Measurements from ENCODE around the gene DTNBP1. TPM values are rescaled to one million over a fixed set of nuclear protein-coding genes. Genes with fewer than 3 reads are reported as not detected.

The DTNBP1 gene
- polyA plus RNA-seq, 12 donors: 13.6 to 21.7 (median 17.4) TPM; not detected in 1

DNA sequence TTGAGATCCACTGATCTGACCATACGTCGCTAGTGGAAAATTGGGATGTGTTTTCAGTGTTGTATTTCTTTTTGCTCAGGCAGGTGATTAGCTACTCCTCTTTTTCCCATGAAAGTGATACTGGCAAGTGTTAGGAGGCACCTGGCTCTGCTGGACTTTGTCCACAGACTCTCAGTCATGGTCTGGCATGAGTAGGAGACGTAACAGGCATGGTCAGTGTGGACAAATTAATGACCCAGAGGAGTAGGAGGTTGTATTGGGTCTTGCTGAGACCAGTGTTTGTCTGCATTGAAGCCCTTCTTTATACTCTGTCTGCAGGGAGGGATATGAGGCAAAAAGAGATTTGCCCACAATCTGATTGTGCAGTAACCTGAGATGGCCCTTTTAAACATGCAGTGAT, 178.7 kb downstream of the DTNBP1 start:
- no peak for DNase-seq

DNA sequence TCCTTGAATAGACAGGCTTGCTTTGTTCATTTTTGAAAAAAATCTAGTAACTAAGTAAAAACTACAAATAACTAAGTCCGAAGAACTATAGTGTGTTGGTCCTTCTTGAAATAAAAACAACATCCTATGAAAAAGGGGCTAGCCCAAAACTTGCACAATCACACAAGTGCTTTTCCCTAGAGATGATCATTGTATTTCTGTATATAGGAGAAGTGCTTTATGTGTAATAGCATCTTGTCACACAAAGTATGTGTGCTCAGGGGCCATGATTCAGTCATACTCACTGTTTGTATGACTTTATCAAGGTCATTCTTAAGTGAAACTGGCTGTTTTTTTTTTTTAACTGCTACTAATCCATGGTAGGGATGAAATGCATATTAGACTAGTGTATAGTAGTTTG, 179.8 kb downstream of the DTNBP1 start:
- DNase-seq: no peak

DNA sequence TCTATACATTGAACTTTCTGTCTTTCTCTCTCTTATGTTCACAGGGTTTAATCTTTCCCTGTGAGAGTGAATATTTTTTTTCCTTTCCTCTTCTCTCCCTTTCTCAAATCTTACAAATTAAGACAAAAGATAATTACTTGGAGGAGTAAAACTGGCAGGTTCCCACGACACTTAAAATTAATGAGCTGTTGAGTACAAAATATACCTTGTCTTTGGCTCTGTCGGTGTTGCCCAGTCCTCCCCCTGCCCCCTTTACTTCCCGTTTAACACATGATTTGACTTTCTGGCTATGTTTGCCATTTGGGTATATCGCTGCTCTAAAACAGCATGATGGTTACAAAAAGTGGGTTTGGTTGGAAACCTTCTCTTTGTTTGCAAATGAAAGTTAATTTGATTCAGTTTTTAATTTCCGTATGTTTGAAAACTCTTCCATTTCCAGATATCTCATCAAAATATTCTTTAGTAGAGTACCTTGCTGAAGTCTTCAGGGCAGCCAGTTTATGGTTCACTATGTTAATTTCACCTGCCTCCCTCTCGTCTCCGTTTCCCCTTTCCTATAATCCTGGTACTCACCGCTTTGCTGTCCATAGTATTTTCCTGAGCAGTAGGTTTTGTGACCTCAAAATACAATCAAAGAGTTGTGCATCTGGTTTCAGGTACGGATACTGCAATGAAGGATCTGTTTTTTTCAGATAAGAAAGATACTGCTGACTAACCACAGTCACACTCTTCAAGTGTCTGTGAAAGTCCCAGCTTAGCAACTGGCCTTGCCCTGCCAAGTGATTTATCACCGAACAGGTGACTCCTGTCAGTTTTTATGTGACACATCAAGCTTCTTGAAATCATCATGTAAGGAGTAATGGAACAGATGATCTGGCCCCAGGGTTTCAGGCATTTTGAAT, 181.2 kb downstream of the DTNBP1 start:
- no peak for DNase-seq

DNA sequence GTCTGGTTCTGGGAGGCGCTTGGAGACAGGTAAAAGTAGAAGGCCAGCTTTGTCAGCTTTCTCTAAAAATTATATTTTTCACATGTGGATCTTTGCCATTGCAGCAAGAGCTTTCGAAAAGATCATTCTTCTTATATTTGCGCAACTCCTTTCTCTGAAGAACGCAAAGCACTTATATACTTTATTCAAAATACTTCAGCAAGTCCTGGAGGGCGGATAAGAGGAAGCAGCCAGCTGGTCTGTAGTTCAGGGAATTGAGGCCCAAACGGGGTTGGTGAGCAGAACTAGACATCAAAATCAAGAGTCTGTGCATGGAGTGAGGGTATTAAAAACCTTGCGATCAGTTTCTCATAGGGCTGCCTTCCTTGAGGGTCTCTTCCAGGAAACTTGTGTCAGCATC, 182.3 kb downstream of the DTNBP1 start:
- no peak for DNase-seq

DNA sequence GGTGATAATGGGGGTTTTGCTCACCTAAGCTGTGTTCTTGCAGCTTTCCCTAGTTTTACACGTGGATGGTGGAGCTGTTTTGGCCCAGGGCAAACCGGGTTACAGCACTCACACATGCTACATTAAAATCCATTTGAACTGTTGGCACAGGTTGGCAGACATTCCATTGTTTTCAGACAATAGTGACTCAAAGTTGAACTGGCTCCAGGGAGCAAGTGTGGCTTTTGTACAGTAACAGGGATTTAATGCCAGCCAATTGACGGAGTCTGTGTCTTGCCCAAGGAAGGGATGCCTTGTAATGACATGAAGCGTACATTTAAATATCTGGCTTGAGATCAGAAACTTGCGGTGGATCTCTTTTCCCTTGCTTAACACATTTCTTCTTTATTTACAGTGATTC, 183.1 kb downstream of the DTNBP1 start:
- no peak for DNase-seq

DNA sequence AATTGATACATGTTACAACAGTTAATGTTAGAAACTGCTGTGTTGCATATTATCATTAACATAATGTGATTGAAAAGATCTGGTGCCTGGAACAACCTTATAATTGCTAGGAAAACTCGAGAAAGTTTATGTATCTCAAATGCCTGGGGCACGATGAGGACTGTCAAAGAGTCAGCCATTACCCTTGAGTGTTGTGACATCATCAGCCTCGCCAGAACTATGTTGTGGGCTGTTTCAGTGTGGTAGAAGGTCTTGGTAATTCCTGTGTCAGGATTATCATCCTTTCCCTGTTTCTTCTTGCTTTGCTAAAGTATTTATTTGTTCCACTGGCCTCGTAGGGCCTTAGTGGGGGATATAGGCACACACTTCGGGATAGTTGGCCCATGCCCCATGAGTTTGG, 185.1 kb downstream of the DTNBP1 start:
- no peak for DNase-seq

DNA sequence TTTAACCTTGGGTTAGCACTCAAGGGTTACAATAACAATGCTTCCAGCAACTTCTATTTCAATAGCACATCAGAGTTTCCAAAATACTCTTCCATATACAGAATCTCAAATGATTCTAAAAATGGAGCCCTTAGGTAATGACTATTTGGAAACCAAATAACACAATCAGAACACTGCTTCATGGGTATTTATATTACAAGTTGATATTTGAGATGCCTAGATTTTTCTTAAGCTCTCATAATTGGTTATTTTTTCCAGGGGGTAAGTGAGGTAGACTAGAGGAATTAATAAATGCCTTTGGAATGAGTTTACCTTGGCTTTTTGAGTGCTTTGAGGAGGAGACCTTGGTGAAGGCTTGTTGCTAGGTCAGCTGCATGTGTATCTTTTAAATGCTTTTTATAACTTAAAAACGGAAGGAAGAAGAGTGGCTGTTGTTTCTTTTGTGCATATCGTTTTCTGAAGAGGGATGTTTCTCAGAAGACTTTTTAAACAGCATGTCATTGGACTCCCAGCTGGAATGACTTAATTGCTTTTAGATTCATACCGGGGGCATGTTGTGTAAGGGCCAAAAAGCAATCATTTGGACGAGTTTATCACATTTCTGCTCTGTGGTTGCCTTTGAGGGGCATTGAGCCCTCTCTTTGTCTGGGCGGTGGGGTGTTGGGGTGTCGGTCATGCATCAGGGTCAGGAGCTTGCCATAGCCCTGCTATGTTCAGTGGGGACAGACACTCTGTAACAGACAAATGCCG, 186.0 kb downstream of the DTNBP1 start:
- no peak for DNase-seq

DNA sequence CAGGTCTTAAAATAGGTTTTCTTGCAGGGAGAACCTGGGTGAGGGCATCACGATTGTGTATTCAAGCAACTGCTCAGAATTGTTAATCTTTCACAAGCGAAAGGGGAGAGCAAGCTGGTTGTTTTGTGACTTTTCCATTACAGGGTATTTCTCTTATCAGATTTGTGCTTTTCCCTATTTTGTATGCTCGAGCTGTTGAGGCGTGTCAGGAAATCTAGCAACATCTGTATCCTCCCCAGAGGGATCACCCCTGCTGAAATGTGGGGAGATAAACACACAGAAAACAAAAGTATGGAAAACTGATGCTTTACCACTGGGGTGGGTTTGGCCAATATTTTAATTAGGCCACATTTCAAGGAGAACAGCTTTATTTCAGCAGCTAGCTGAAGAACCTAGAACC, 187.0 kb downstream of the DTNBP1 start:
- DNase-seq: no peak

DNA sequence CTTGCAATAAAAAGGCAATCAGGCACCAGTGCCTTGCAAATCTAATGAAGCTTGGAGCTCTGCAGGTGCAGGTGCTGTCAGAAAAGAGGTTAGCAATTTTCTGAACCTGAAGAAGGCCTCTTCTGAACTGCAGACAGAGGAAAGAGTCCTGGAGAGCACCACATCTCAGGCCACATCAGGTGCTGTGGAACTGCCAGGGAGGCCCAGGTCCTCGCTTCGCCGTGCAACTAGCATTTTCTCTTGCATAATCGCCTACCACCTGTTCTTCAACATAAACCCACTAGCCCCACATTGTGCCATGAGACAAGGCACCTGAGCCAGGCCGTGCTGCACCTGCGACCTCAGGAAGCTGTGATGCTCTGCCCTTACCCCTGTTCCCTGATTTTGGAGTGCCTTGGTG, 187.6 kb downstream of the DTNBP1 start:
- DNase-seq: no peak

DNA sequence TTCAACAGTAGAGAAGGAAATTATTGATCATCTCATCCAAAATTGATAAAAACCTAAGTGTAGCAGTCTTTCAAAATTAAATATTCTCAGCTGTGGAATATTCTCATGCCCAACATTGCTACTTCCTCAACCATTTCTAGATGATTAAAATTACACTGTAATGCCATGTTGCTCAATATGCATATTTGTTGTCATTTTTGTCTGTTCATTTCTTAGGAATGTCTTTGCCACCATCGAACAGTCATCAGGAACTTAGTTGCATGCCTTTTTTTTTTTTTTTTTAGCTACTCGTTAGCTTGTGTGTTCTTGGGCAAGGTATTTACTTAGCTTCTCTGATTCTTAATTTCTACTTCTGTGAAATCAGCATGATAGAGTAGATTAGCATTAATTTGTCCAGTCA, 188.6 kb downstream of the DTNBP1 start:
- no peak for DNase-seq

DNA sequence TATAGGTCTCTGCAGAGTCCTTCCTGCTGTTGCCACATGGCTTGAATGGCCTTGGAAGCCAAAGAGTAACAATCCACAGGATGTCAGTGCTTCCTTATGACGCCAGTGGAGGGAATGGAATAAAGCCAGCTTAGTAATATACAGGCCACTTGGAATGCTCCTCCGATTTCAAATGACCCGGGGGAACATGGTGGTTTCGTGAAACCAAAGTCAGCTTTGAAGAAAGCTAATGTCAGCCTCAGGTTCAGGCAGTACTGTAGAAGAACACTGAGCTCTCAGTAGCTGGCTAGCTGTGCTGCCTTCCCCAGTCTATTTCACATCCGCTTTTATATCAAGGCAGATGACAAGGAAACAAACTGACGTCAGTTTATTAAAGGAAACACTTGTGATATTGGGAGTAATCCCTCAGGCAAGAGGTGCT, 189.1 kb downstream of the DTNBP1 start:
- DNase-seq: no peak

DNA sequence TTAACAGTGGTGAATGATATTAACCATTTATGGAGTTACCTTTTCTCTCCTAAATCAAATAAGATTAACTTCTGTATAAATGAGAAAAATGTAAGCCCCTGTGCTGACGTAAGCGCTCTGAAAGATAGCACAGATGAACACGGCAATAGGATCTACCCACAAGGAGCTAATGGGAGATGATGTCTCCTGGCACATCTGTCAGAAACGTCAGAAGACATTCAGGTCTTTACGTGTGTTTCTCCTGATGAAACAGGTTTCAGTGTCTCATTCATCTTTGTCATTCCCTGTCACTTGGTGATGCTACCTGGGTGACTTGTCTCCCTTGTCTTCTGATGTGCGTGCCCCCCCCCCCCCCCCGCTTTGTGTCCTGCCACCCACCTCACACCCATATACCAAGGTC, 189.7 kb downstream of the DTNBP1 start:
- no peak for DNase-seq

Data from muscle of arm (tissue), 12 donors.